Neural cell (in vitro differentiated cells): ENCODE measurements around the gene IFI35. TPM values are rescaled to one million over a fixed set of nuclear protein-coding genes. Genes with fewer than 3 reads are reported as not detected.

Experiments
- H2AFZ ChIP-seq: fragments of 200-600, 300-800 bp; sonication (generic), shearing (Covaris generic); 2 replicates; pipeline ENCODE4 v1.6.0; 2014; ENCODE audit warnings: low read depth, mild to moderate bottlenecking, antibody characterized with exemption, low read length, moderate library complexity
- H3F3A ChIP-seq: fragments of 200-600 bp; shearing (Covaris generic); 2 replicates; pipeline ENCODE4 v1.6.1; 2016; ENCODE audit warnings: mild to moderate bottlenecking, moderate library complexity, mixed read lengths, antibody characterized with exemption, low read length; ENCODE audit not compliant: insufficient read depth, poor library complexity, severe bottlenecking
- H3K27ac ChIP-seq: fragments of 200-600, 300-800 bp; sonication (generic), shearing (Covaris generic); 2 replicates; pipeline ENCODE4 v1.5.1; 2014; ENCODE audit warnings: mild to moderate bottlenecking, low read length, moderate library complexity
- H3K27me3 ChIP-seq: fragments of 300-800, 200-600 bp; sonication (generic), shearing (Covaris generic); 2 replicates; pipeline ENCODE4 v1.6.0; 2014; ENCODE audit warnings: mild to moderate bottlenecking, low read depth, low read length, moderate library complexity; ENCODE audit not compliant: insufficient read depth
- H3K36me3 ChIP-seq: fragments of 300-800, 200-600 bp; sonication (generic), shearing (Covaris generic); 2 replicates; pipeline ENCODE4 v1.5.1; 2014; ENCODE audit warnings: mild to moderate bottlenecking, antibody characterized with exemption, low read length, moderate library complexity; ENCODE audit not compliant: insufficient read depth
- H3K4me2 ChIP-seq: fragments of 300-800, 200-600 bp; sonication (generic), shearing (Covaris generic); 2 replicates; pipeline ENCODE4 v1.6.0; 2014; ENCODE audit warnings: mild to moderate bottlenecking, low read length
- H3K4me3 ChIP-seq: fragments of 300-800, 200-600 bp; sonication (generic), shearing (Covaris generic); 2 replicates; pipeline ENCODE4 v1.5.1; 2014; ENCODE audit warnings: mild to moderate bottlenecking, low read length, moderate library complexity
- H3K79me2 ChIP-seq: fragments of 200-600 bp; shearing (Covaris generic); replicated peaks from 2 replicates; pipeline ENCODE4 v1.6.0; 2014; ENCODE audit warnings: mild to moderate bottlenecking, low read length, moderate library complexity; ENCODE audit not compliant: insufficient read depth
- H3K9ac ChIP-seq: fragments of 300-800, 200-600 bp; sonication (generic), shearing (Covaris generic); 2 replicates; pipeline ENCODE4 v1.6.1; 2016; ENCODE audit warnings: mild to moderate bottlenecking, low read length, mixed read lengths
- H3K9me2 ChIP-seq: fragments of 200-600 bp; shearing (Covaris generic); 2 replicates; pipeline ENCODE4 v1.6.1; 2016; ENCODE audit warnings: mild to moderate bottlenecking, low read length, mixed read lengths; ENCODE audit not compliant: insufficient read depth
- H3K9me3 ChIP-seq: fragments of 200-600, 300-800 bp; sonication (generic), shearing (Covaris generic); 2 replicates; pipeline ENCODE4 v1.6.1; 2016; ENCODE audit warnings: mild to moderate bottlenecking, mixed run types, low read length, moderate library complexity, mixed read lengths
- H4K20me1 ChIP-seq: fragments of 200-600 bp; shearing (Covaris generic); 2 replicates; pipeline ENCODE4 v1.6.1; 2016; ENCODE audit warnings: mild to moderate bottlenecking, mixed run types; ENCODE audit not compliant: insufficient read depth
- EP300 ChIP-seq: fragments of 450-650 bp; conservative IDR thresholded peaks from 2 replicates; pipeline ENCODE4 v1.6.1; 2014; ENCODE audit warnings: antibody characterized with exemption, mild to moderate bottlenecking, moderate library complexity; ENCODE audit not compliant: poor library complexity, severe bottlenecking
- EZH2 ChIP-seq: fragments of 200-600, 300-800 bp; shearing (Covaris generic), sonication (generic); IDR thresholded peaks from 2 replicates; pipeline ENCODE4 v1.6.1; 2014; ENCODE audit warnings: antibody characterized with exemption, low read length, borderline replicate concordance, mild to moderate bottlenecking; ENCODE audit not compliant: insufficient read depth, poor library complexity, severe bottlenecking
- MXI1 ChIP-seq: fragments of 450-650 bp; conservative IDR thresholded peaks from 2 replicates; pipeline ENCODE4 v1.6.1; 2014; ENCODE audit warnings: antibody characterized with exemption, mild to moderate bottlenecking; ENCODE audit not compliant: poor library complexity, severe bottlenecking
- POLR2AphosphoS5 ChIP-seq: IDR thresholded peaks from 2 replicates; pipeline ENCODE4 v1.6.1; 2012
- RAD21 ChIP-seq: fragments of 450-650 bp; conservative IDR thresholded peaks from 2 replicates; pipeline ENCODE4 v1.6.1; 2014; ENCODE audit warnings: antibody characterized with exemption, mild to moderate bottlenecking, moderate library complexity
- SMC3 ChIP-seq: fragments of 450-650 bp; conservative IDR thresholded peaks from 2 replicates; pipeline ENCODE4 v1.6.1; 2014; ENCODE audit warnings: antibody characterized with exemption, mild to moderate bottlenecking, moderate library complexity; ENCODE audit not compliant: poor library complexity
- TAF1 ChIP-seq: IDR thresholded peaks from 2 replicates; pipeline ENCODE4 v1.6.1; 2012; ENCODE audit warnings: low read depth
- polyA plus RNA-seq: library from polyadenylated mRNA; depleted of rRNA; stranded (reverse); fragments of >200 nt; gene quantifications from 2 replicates; pipeline ENCODE4 v1.2.3, GENCODE V29; 2014
- TF ChIP-seq, protein P1 (sequence below): IDR thresholded peaks from 2 replicates; pipeline ENCODE4 v1.6.1; 2012; ENCODE audit warnings: borderline replicate concordance
- TF ChIP-seq, protein P2 (sequence below): fragments of 450-650 bp; IDR thresholded peaks from 2 replicates; pipeline ENCODE4 v1.5.1; 2014; ENCODE audit warnings: antibody characterized with exemption, mild to moderate bottlenecking, moderate library complexity; ENCODE audit not compliant: poor library complexity, severe bottlenecking

The IFI35 gene
- polyA plus RNA-seq, 1 donor from 2014 or later, result not detected

DNA sequence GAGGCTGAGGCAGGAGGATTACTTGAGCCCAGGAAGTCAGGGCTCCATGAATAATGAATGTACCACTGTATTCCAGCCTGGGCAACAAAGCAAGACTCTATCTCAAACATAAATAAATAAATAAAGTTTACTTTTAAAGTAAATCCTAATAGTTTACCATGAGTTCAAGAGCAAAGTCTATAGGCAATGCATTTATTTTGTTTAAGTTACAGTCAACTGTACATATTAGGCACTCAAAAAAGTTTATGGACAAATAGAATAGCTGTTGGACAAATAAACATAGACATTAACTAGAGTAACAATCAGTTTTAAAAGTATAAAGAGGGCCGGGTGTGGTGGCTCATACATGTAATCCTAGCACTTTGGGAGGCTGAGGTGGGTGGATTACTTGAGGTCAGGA lies 38.7 kb upstream of the IFI35 start:
- no peak overlapping the region for H3K27ac ChIP-seq
- H3K4me2 ChIP-seq, result no peak overlapping the region
- H3K79me2 ChIP-seq, result peaks cover 7% of the 10 kb centered on the region
- H2AFZ ChIP-seq, result no peak overlapping the region
- no peaks in the 10 kb centered on the region for H3K9me2 ChIP-seq
- H3K9ac ChIP-seq, result no peak overlapping the region
- no peaks in the 10 kb centered on the region for H4K20me1 ChIP-seq
- H3K9me3 ChIP-seq, result no peaks in the 10 kb centered on the region
- no peaks in the 10 kb centered on the region for H3F3A ChIP-seq
- TF ChIP-seq TAF1 (no peak), RAD21 (no peak), POLR2AphosphoS5 (no peak), MXI1 (no peak), EZH2 (no peak), SMC3 (no peak), EP300 (no peak)
- TF ChIP-seq, protein P1, sequence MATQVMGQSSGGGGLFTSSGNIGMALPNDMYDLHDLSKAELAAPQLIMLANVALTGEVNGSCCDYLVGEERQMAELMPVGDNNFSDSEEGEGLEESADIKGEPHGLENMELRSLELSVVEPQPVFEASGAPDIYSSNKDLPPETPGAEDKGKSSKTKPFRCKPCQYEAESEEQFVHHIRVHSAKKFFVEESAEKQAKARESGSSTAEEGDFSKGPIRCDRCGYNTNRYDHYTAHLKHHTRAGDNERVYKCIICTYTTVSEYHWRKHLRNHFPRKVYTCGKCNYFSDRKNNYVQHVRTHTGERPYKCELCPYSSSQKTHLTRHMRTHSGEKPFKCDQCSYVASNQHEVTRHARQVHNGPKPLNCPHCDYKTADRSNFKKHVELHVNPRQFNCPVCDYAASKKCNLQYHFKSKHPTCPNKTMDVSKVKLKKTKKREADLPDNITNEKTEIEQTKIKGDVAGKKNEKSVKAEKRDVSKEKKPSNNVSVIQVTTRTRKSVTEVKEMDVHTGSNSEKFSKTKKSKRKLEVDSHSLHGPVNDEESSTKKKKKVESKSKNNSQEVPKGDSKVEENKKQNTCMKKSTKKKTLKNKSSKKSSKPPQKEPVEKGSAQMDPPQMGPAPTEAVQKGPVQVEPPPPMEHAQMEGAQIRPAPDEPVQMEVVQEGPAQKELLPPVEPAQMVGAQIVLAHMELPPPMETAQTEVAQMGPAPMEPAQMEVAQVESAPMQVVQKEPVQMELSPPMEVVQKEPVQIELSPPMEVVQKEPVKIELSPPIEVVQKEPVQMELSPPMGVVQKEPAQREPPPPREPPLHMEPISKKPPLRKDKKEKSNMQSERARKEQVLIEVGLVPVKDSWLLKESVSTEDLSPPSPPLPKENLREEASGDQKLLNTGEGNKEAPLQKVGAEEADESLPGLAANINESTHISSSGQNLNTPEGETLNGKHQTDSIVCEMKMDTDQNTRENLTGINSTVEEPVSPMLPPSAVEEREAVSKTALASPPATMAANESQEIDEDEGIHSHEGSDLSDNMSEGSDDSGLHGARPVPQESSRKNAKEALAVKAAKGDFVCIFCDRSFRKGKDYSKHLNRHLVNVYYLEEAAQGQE, result no peak
- TF ChIP-seq, protein P2, sequence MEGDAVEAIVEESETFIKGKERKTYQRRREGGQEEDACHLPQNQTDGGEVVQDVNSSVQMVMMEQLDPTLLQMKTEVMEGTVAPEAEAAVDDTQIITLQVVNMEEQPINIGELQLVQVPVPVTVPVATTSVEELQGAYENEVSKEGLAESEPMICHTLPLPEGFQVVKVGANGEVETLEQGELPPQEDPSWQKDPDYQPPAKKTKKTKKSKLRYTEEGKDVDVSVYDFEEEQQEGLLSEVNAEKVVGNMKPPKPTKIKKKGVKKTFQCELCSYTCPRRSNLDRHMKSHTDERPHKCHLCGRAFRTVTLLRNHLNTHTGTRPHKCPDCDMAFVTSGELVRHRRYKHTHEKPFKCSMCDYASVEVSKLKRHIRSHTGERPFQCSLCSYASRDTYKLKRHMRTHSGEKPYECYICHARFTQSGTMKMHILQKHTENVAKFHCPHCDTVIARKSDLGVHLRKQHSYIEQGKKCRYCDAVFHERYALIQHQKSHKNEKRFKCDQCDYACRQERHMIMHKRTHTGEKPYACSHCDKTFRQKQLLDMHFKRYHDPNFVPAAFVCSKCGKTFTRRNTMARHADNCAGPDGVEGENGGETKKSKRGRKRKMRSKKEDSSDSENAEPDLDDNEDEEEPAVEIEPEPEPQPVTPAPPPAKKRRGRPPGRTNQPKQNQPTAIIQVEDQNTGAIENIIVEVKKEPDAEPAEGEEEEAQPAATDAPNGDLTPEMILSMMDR, result no peak
- H3K27me3 ChIP-seq, result no peaks in the 10 kb centered on the region
- H3K36me3 ChIP-seq, result no peaks in the 10 kb centered on the region
- H3K4me3 ChIP-seq, result no peak overlapping the region

DNA sequence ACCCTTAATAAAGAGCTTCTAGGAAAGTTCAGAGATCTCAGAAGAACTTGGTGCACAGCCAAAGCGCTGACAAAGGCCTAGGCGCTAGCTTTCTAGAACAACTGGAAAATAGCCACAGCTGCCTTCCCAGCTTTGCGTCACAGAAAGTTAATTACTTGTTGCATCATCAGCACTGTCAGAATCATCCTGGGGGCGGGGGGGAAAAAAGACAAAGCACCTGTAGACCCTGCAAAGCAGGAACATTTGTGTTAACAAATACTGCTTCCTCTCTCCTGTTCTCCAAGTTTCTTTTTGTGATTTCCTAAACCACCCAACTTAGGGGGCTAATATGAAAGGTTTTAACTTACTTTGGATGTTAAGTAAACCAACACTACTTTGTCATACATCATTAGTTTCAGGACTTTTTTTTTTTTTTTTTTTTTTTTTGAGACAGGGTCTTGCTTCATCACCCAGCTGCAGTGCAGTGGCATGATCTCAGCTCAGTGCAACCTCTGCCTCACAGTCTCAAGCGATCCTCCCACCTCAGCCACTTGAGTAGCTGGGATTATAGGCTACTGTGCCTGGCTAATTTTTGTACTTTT lies 37.5 kb upstream of the IFI35 start:
- Histone ChIP-seq H3K27me3 (no peaks in the 10 kb centered on the region), H3K9ac (no peak overlapping the region), H3K79me2 (no peaks in the 10 kb centered on the region), H4K20me1 (no peaks in the 10 kb centered on the region), H3K9me3 (no peaks in the 10 kb centered on the region), H3F3A (no peaks in the 10 kb centered on the region), H3K4me2 (no peak overlapping the region), H3K27ac (no peak overlapping the region), H2AFZ (no peak overlapping the region), H3K36me3 (no peaks in the 10 kb centered on the region), H3K4me3 (no peak overlapping the region), H3K9me2 (no peaks in the 10 kb centered on the region)
- TF ChIP-seq SMC3 (no peak), EP300 (no peak), RAD21 (no peak), MXI1 (no peak), EZH2 (no peak), TAF1 (no peak), POLR2AphosphoS5 (no peak)
- TF ChIP-seq, protein P2, result no peak
- TF ChIP-seq, protein P1, result no peak
